GM12878 (cell line): ENCODE data around the gene MYCN. TPM values are rescaled to one million over a fixed set of nuclear protein-coding genes. Genes with fewer than 3 reads are reported as not detected.
"Not testable (repeated sequence)": the region's sequence is repeated elsewhere in the genome, so short reads cannot be mapped to it uniquely, and the experiment has no call there.

Experiments
- ATAC-seq: fragments of 200-7000 bp; cut with Tn5 transposase; 3 replicates; pipeline ENCODE4 v1.9.1; 2020; ENCODE audit warnings: mild to moderate bottlenecking, moderate library complexity
- BruUV-seq: library from RNA; stranded (reverse); fragments of 400-500 nt; replicated peaks from 2 replicates; lab custom pipeline; 2021; lab: Mats Ljungman, UMichigan
- CTCF ChIA-PET: fragments of 300-600 bp; sonication (Branson Sonifier 250); formaldehyde crosslinking; extraction: SDS; loops from one replicate; lab custom pipeline; 2021; ENCODE audit warnings: inconsistent platforms; lab: Yijun Ruan, JAX
- POLR2A ChIA-PET: fragments of 350-600 bp; formaldehyde crosslinking; extraction: SDS; loops from one replicate; lab custom pipeline; 2021; ENCODE audit warnings: inconsistent platforms; lab: Charles Lee
- RAD21 ChIA-PET: fragments of 300-600 bp; sonication (Branson Sonifier 250); formaldehyde crosslinking; loops from one replicate; lab custom pipeline; 2023; ENCODE audit warnings: antibody characterized with exemption; ENCODE audit not compliant: unreplicated experiment; lab: Charles Lee
- SMC1A ChIA-PET: fragments of 300-600 bp; sonication (Branson Sonifier 250); formaldehyde crosslinking; loops from one replicate; lab custom pipeline; 2023; ENCODE audit not compliant: unreplicated experiment, uncharacterized antibody; lab: Charles Lee
- DNase-seq: peaks from one replicate; pipeline ENCODE4 v3.0.0-alpha.2; 2011; ENCODE audit warnings: low read depth, low spot score
- FAIRE-seq: peaks from 3 replicates; lab custom pipeline; 2011; peaks lifted over from hg19 to GRCh38; lab: Jason Lieb, UNC
- H2AFZ ChIP-seq: 2 replicates; pipeline ENCODE4 v1.6.0; 2011; ENCODE audit warnings: low read depth, low read length, control low read depth; ENCODE audit not compliant: control insufficient read depth
- H3K27ac ChIP-seq: 2 replicates; pipeline ENCODE4 v1.5.1; 2011; ENCODE audit warnings: control low read depth; ENCODE audit not compliant: control insufficient read depth, insufficient read depth
- H3K27me3 ChIP-seq, 2 experiments: replicated peaks in 1 of 2; 2 replicates each; pipeline versions ENCODE4 v1.6.0 to v1.6.1; 2011; ENCODE audit warnings: low read length in 1 of 2; ENCODE audit not compliant: control insufficient read depth in 2 of 2, insufficient read depth in 2 of 2
- H3K36me3 ChIP-seq, 2 experiments: 2 replicates each; pipeline ENCODE4 v1.5.1; 2011; ENCODE audit warnings: low read length in 1 of 2; ENCODE audit not compliant: control insufficient read depth in 2 of 2, insufficient read depth in 2 of 2
- H3K4me1 ChIP-seq: 2 replicates; pipeline ENCODE4 v1.6.1; 2011; ENCODE audit warnings: mild to moderate bottlenecking, low read length, moderate library complexity, mixed read lengths; ENCODE audit not compliant: control insufficient read depth, insufficient read depth
- H3K4me2 ChIP-seq: 2 replicates; pipeline ENCODE4 v1.6.0; 2011; ENCODE audit warnings: control low read depth; ENCODE audit not compliant: control insufficient read depth, insufficient read depth
- H3K4me3 ChIP-seq: fragments of 200-600 bp; sonication (generic); 2 replicates; pipeline ENCODE4 v1.5.1; 2016
- H3K79me2 ChIP-seq: 2 replicates; pipeline ENCODE4 v1.6.0; 2011; ENCODE audit warnings: low read length; ENCODE audit not compliant: control insufficient read depth, insufficient read depth
- H3K9ac ChIP-seq: 2 replicates; pipeline ENCODE4 v1.8.0; 2011; ENCODE audit warnings: low read length, control low read depth, mixed read lengths; ENCODE audit not compliant: control insufficient read depth, insufficient read depth
- H3K9me3 ChIP-seq: replicated peaks from 3 replicates; pipeline ENCODE4 v1.5.1; 2011; ENCODE audit warnings: mild to moderate bottlenecking, low read length; ENCODE audit not compliant: control insufficient read depth, insufficient read depth
- H4K20me1 ChIP-seq: 2 replicates; pipeline ENCODE4 v1.6.0; 2011; ENCODE audit not compliant: control insufficient read depth, insufficient read depth
- CEBPB ChIP-seq, 2 experiments: fragments of 150-350 bp in 1 of 2; IDR thresholded peaks; 2 replicates each; pipeline ENCODE4 v1.6.1; 2012 to 2014; ENCODE audit warnings: low read depth in 2 of 2, low read length in 2 of 2, borderline replicate concordance in 1 of 2, inconsistent platforms in 1 of 2
- E4F1 ChIP-seq: fragments of 450-650 bp; IDR thresholded peaks from 2 replicates; pipeline ENCODE4 v1.6.1; 2018; ENCODE audit warnings: borderline replicate concordance, mild to moderate bottlenecking; ENCODE audit not compliant: partially characterized antibody
- IRF3 ChIP-seq: fragments of 450-650 bp; IDR thresholded peaks from 2 replicates; pipeline ENCODE4 v1.6.1; 2014; ENCODE audit warnings: mild to moderate bottlenecking
- LARP7 ChIP-seq: fragments of 450-650 bp; IDR thresholded peaks from 2 replicates; pipeline ENCODE4 v1.6.1; 2017; ENCODE audit warnings: mild to moderate bottlenecking
- RAD21 ChIP-seq: IDR thresholded peaks from 2 replicates; pipeline ENCODE4 v1.6.1; 2011; ENCODE audit warnings: mild to moderate bottlenecking, low read depth, low read length, moderate library complexity; ENCODE audit not compliant: insufficient read depth
- STAT1 ChIP-seq: fragments of 450-650 bp; conservative IDR thresholded peaks from 2 replicates; pipeline ENCODE4 v1.6.1; 2014; ENCODE audit warnings: antibody characterized with exemption, mild to moderate bottlenecking
- SUZ12 ChIP-seq: fragments of 200-600 bp; sonication (generic); IDR thresholded peaks from one replicate; pipeline ENCODE4 v1.6.1; 2018; ENCODE audit warnings: antibody characterized with exemption, mild to moderate bottlenecking; ENCODE audit not compliant: unreplicated experiment
- TAF1 ChIP-seq: IDR thresholded peaks from 2 replicates; pipeline ENCODE4 v1.6.1; 2011; ENCODE audit warnings: mild to moderate bottlenecking, low read depth, low read length, borderline replicate concordance
- ZSCAN29 ChIP-seq: fragments of 450-650 bp; IDR thresholded peaks from 2 replicates; pipeline ENCODE4 v1.6.1; 2017; ENCODE audit warnings: mild to moderate bottlenecking, moderate library complexity
- WGBS: methylation state at CpG from one replicate; pipeline ENCODE4 v1.1.6; 2016; ENCODE audit warnings: low lambda C conversion rate; ENCODE audit not compliant: insufficient replicate concordance, insufficient coverage; ENCODE audit errors: missing lambda C conversion rate; 5-methylcytosine and 5-hydroxymethylcytosine counted together
- in situ Hi-C: fragments of 300-500 bp; cut with MboI; formaldehyde crosslinking; loops from 9 replicates; pipeline ENCODE4 v1.14.3; 2018; ENCODE audit warnings: mixed read lengths
- intact Hi-C: fragments of 100-400 bp; cut with micrococcal nuclease; formaldehyde crosslinking; loops from one replicate; pipeline ENCODE4 v1.14.2; 2022; ENCODE audit not compliant: unreplicated experiment
- polyA plus RNA-seq, 11 experiments: library from polyadenylated mRNA; depleted of rRNA in 4 of 11; unstranded in 6 of 11; stranded (reverse) in 5 of 11; fragments of >200 nt; fragmentation: Nextera tagmentation in 4 of 11; fragmentation: Illumina TruSeq in 1 of 11; extraction: Ambion mirVana in 4 of 11; extraction: Trizol in 1 of 11; gene quantifications; 1 replicate in 1 of 11; 2 replicates in 10 of 11; pipeline versions ENCODE4 v1.2.1 to v1.2.3, GENCODE V29; 2011 to 2016; ENCODE audit warnings: inconsistent platforms in 2 of 11, missing spikeins in 2 of 11, low read depth in 1 of 11
- total RNA-seq, 4 experiments: library from RNA; depleted of rRNA in 3 of 4; stranded (reverse); fragments of >200 nt in 3 of 4; fragmentation: Illumina TruSeq in 1 of 4; extraction: Trizol in 1 of 4; gene quantifications; 2 replicates each; pipeline versions ENCODE4 v1.2.1 to v1.2.3, GENCODE V29; 2013 to 2021

The MYCN gene
- total and polyA plus RNA-seq, 10 of the 15 experiments (the other 5 are each of a cell fraction or from before 2014, with no cell fraction given), result not detected

- DNase-seq, H4K20me1 ChIP-seq, H3K4me1 ChIP-seq, H3K4me2 ChIP-seq, H3K27me3 ChIP-seq, RAD21 ChIA-PET, ATAC-seq, intact Hi-C loops, H3K79me2 ChIP-seq, FAIRE-seq, BruUV-seq, H3K9me3 ChIP-seq, H3K4me3 ChIP-seq, H3K9ac ChIP-seq, H3K27ac ChIP-seq, POLR2A ChIA-PET, H3K36me3 ChIP-seq, in situ Hi-C loops, H2AFZ ChIP-seq: not testable (repeated sequence)
- CTCF ChIA-PET, result interaction anchor here (0.6 to 1.2 kb wide), 2 partner anchors 15 to 20 kb away, joined by 3 read pairs; no protein-coding TSS in a partner anchor
- 29% methylated on average over 3 of the region's 3 CpGs for WGBS
- SMC1A ChIA-PET, result interaction anchor here (0.7 kb wide), 1 partner anchor 25 kb away, joined by 3 read pairs; no protein-coding TSS in a partner anchor
Observed at GRCh38 chr2:15911270-15911669, 29.1 kb upstream of the MYCN start.

DNA sequence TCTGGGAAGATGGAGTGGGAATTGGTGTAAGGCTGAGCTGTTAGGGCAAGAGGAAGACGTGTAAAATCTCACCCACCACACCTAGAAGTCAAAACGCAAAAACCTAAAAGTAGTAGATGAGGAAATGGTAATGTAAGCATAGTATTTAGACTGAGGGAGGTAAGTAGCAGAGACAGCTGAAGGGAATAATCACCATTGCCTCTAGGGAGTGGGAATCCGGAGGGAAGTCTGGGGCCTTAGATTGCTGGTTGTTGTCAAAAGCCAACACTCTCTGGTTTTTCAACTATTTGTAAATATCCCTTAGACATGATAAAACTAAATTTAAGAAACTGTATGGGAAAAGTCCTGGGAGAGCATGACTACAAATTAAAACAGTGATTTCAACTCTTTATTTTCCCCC, 28.7 kb upstream of the MYCN start:
- no peak overlapping the region for H3K4me2 ChIP-seq
- intact Hi-C loops (no loop called here), in situ Hi-C loops (no loop called here)
- H3K79me2 ChIP-seq, result no peaks in the 10 kb centered on the region
- no peaks in the 10 kb centered on the region for H3K36me3 ChIP-seq
- TF ChIP-seq E4F1 (no peak), ZSCAN29 (no peak), CEBPB (IDR thresholded peaks at IDR 0.05; ENCODE audit: borderline replicate concordance in 1 of 2, low read depth in 2 of 2, low read length in 2 of 2) (no peak), LARP7 (no peak), TAF1 (no peak), RAD21 (no peak), IRF3 (no peak), SUZ12 (no peak), STAT1 (no peak)
- ChIA-PET RAD21 (no interaction called here), SMC1A (interaction anchor here (0.7 kb wide), 1 partner anchor 25 kb away, joined by 3 read pairs; no protein-coding TSS in a partner anchor), POLR2A (no interaction called here), CTCF (no interaction called here)
- no TSS peak for BruUV-seq
- no peak overlapping the region for H3K4me3 ChIP-seq
- no peaks in the 10 kb centered on the region; a peak in 1 of 4 replicates for H3K27me3 ChIP-seq
- H3K9ac ChIP-seq, result no peak overlapping the region
- FAIRE-seq (no peak), DNase-seq (no peak), ATAC-seq (no peak)
- H2AFZ ChIP-seq, result no peak overlapping the region
- H3K9me3 ChIP-seq, result no peaks in the 10 kb centered on the region
- no peak overlapping the region for H3K27ac ChIP-seq
- no peaks in the 10 kb centered on the region for H3K4me1 ChIP-seq
- WGBS, result 62% methylated on average over 3 of the region's 3 CpGs
- no peaks in the 10 kb centered on the region for H4K20me1 ChIP-seq
